Measurements from ENCODE around the gene SPIN4.
A peak's percentile ranks its signal among the peaks of the same experiment; 100 is the strongest.
"Not testable (repeated sequence)": the region's sequence is repeated elsewhere in the genome, so short reads cannot be mapped to it uniquely, and the experiment has no call there.

Gene SPIN4

GRCh38 chrX:63350941-63351616, at the start of gene SPIN4:
Gene SPIN4 (minus strand): TSS chrX:63351332. CDS start chrX:63350819, 513 bp downstream.
- peak; percentile 83 to 91 (median 85) for DNase-seq

- no peak for DNase-seq
Measured at GRCh38 chrX:63400340-63400739, 49.2 kb upstream of the SPIN4 start.

GRCh38 chrX:63394872-63395271, 43.7 kb upstream of the SPIN4 start:
- DNase-seq: no peak

GRCh38 chrX:63393094-63393493, 42.0 kb upstream of the SPIN4 start:
- DNase-seq: not testable (repeated sequence)

GRCh38 chrX:63387411-63387810, 36.3 kb upstream of the SPIN4 start:
- DNase-seq: no peak

- not testable (repeated sequence) for DNase-seq
Measured at GRCh38 chrX:63384263-63384662, 33.1 kb upstream of the SPIN4 start.

GRCh38 chrX:63373012-63373411, 21.9 kb upstream of the SPIN4 start:
- DNase-seq: not testable (repeated sequence)

- not testable (repeated sequence) for DNase-seq
Measured at GRCh38 chrX:63367699-63368098, 16.6 kb upstream of the SPIN4 start.

GRCh38 chrX:63363788-63364187, 12.7 kb upstream of the SPIN4 start:
- no peak for DNase-seq

GRCh38 chrX:63361494-63361893, 10.4 kb upstream of the SPIN4 start:
- DNase-seq: no peak

- DNase-seq: no peak
Measured at GRCh38 chrX:63354484-63354883, 3.4 kb upstream of the SPIN4 start.

GRCh38 chrX:63350465-63350877, 661 bp downstream of the SPIN4 start:
- DNase-seq: no peak

- no peak for DNase-seq
Measured at GRCh38 chrX:63349307-63349706, 1.8 kb downstream of the SPIN4 start.

- peak; percentile 69 to 81 (median 72) for DNase-seq
Measured at GRCh38 chrX:63330681-63331080, 20.5 kb downstream of the SPIN4 start.

- DNase-seq: no peak
Measured at GRCh38 chrX:63327788-63328187, 23.3 kb downstream of the SPIN4 start.

- no peak for DNase-seq
Measured at GRCh38 chrX:63299596-63299995, 51.5 kb downstream of the SPIN4 start.

Measured in suppressor macrophage treated with lipopolysaccharide for 1 hour (primary cell).